GM21717 (cell line): Measurements from ENCODE around the gene CFAP53.

Experiments used
- ATAC-seq: cut with Tn5 transposase; IDR thresholded peaks from one replicate; pipeline ENCODE4 v1.9.1; 2021; ENCODE audit warnings: mild to moderate bottlenecking, moderate library complexity; ENCODE audit not compliant: unreplicated experiment

CFAP53 gene

DNA sequence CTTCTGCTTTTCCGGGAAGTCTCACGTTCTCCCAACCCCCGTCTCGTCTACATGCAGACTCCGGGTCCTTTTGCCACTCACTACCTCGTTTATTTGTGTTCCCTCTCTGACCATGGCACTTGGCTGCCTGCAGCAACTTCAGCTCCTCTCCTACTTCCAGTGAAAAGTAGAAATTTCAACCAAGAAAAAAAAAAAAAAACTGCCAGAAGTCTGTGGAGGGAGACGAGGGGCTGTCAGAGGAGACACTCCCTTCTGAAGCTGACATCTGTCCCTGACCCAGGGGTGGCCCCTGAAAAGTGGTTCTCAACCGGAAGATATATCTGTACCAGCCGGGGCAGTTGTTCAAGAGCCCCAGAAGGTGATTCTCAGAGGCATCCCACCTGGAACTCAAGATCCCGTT, 70.6 kb downstream of the CFAP53 start:
- ATAC-seq: no peak

DNA sequence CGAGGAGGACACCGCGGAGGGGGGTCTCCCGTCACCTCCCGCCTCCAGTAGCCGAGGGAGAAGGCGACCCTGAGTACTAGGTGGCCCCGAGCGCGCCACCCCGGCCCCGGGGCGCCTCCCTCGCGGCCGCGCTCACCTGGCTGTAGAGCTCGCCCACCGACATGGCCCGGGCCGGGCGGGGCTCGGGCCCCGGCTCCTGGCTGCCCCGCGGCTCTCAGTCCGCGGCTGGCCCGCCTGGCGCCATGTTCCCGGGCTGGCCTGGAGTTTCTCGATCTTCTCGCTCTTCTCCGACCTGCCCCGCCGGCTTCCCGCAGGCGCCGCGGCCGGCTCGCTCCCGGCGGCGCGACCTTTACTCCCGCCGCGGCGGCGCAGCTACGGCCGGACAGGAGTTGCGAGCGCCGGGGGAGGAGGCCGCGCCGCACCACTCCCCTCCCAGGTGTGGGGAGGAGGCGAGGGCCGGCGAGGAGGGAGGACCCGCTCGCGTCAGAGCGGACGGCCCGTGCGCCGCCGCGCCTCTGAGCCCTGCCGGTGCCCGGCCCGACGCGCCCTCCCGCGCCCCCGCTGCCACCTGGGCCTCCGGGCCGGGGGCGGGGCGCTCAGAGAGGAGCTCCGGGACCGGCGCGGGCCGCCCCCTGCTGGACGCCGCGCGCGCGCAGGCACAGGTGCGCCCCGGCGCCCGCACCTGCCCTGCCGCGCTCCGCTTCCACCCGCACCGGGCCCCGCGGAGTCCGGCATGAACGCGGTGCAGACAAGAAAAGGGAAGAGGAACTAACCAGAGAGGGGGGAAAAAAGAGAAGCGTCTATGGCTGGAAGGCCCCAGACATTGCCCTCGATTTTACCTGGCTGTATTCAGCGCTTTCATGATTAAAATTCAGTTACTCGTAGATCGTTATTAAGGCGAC, 71.4 kb downstream of the CFAP53 start, which contains the start of gene MYO5B:
Gene MYO5B (minus strand): TSS at position 517 of the 902 bp plus-strand sequence. CDS start 354 bp downstream, at position 163.
- peak; percentile 72 for ATAC-seq

DNA sequence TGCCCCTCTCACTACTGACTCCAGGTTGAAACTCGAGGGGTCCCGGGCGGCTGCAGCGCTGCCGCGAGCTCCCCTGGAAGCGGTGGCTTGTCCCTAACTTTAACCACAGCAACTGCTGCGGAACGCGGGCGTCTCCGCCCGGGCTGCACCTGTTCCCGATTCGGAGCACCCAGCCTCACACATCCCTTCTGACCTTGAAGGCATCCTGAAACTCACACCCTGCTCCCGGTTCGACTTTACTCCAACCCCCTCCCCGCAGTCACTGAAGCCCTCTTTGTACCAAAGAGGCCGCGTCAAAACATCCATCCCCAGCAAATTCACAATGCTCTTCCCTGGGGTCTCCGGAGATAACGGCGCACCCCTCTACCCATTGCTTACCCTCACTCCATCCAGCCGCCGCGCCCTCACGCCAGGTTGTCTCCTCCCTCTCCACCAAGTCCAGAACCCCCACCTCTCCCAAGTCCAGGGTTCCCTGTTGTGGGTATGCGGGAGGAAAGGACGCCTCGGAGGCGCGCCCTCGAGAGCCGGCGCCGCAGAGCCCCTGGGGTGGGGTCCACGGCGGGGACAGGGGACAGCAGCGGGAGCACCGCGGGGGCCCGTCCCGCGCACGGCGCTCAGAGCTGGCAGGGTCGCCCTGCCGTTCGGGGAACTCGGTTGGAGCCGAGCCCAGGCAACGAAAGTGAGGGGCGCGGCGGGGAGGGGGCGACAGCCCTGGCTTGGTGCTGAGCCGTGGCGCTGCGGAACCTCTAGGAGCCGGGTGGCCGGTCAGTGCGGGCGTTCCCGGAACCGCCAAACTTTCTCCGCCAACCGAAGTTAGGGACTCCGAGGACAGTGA, 72.3 kb downstream of the CFAP53 start:
- ATAC-seq: no peak

DNA sequence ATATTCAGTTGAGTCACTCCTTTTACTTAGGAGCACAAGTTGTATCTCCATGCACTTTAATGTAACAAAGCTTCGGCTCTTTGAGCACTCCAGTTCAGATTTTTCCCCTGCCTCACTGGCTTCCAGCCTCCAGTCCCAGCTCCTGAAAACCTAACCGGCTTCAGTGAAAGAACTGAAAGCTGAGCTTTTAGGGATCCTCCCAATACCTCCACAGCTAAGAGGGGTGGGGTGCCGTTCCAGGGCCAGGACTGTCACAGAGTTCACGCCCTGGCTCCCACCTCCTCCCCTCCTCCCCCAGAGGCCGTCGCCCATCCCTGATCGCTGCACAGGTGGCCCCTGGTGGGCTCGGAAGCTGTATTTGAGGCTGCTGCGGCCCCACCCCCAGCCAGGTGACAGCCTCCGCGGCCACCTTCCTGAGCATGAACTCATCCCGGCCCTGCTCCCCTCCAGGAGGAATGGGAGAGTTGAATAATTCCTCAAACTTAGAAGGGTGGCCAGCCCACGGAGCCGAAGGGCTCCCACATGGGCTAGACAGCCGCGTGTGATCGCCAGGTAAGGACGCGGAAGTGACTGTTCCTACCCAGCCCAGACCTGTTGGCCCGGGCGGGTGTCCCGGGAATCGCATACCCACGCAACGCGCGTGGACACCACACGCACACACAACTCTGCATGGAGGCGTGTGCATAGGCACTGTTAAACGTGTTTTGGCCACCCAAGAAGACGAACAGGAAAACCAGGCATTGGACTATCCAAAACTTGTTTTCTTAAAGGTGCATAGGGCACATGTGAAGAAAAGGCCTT, 73.1 kb downstream of the CFAP53 start:
- no peak for ATAC-seq

DNA sequence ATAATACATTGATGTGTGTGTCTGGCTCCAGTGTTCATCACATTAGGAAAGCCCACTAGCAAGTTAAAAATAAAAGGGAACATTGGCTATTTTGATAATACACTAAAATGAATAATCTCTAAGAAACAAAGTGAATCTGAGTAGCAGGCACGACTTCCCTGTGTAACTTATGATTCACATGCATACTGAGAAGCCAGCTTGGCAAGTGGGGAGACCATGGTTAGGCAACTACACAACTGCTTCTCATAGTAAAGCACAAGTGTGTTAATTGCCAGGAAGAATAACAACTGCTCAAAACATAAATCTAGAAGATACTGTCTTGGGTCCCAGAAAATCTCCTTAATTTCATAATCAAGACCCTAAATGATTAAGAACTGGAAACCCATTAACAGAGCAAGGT, 75.4 kb downstream of the CFAP53 start:
- ATAC-seq: no peak

DNA sequence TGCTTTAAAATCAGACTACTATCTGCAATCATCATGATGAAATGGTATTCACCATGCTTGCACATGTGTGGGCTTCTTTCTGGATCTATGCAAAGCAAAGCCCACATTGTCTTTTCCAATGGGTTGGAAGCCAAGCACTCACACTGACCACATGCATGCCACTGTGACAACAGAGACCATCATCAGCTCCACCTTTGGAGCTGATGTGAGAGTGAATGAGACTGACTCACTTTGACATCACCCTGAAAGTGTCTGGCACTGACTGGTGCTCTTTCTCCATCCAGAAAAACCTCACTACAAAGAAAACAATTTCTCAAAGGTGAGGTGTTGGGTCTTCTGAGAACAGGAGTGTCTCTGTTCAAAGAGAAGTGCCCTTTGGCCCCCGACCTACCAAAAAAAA, 76.1 kb downstream of the CFAP53 start:
- no peak for ATAC-seq

DNA sequence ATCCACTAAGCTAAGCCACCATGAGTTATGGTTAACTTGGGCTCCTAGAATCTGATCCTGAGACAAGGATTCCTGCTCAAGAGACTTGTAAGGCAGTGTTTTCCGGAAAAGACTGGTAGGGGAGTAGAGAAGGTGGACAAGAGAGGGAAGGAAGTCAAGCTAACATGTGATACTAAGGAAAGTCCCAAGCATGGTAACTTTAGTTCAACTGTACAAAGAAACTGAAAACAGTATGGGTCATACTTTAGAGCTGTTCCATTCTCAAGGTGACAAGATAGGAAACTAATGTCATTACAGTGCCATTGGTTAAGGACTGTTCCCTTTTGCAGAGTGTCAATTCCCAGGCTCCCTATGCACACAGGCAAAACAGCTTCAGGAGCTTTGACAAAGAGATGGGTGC, 77.1 kb downstream of the CFAP53 start:
- no peak for ATAC-seq

DNA sequence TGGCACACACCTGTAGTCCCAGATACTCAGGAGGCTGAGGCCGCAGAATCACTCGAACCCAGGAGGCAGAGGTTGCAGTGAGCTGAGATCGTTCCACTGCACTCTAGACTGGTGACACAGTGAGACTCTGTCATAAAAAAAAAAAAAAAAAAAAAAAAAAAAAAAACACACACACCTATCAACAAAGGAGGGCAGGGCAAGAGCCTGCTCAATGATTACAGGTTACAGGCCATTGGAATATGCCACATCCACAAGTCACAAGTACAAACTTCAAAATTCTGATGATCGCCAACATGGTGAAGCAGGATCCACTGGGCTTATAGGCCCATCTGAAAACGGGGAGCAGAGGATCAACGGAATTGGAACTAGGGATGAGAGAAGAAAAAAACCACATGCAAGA, 77.6 kb downstream of the CFAP53 start:
- no peak for ATAC-seq

DNA sequence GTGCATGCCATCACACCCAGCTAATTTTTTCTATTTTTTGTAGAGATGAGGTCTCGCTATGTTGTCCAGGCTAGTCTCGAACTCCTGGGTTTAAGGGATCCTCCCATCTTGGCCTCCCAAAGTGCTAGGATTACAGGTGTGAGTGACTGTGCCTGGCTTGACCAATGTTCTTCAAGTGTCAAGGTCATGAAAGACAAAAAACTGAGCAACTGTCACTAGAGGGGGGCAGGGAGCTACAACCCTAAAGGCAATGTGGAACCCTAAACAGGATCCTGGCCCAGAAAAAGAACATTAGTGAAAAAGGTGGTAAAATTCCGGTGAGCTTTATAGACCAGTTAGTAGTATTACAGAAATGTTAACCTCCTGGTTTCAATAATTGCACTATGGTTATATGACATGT, 78.6 kb downstream of the CFAP53 start:
- no peak for ATAC-seq

DNA sequence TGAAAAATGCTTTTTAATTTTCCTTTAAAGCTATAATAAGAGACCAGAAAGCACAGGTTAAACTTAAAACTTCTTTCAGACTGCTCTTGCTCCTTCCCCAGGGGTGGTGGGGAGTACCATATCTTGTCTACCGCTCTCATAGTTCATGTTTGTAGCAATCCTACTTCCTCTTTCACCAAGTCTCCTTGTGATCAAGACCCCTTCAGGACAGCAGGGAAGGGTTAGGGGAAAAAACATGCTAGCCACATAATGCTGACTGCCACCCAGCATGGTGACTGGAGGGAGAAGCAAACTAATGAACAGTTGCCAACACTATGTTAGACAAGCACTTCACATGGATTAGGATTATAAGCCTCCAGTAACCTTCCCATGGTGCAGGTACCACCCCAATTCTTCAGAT, 79.9 kb downstream of the CFAP53 start:
- ATAC-seq: no peak

DNA sequence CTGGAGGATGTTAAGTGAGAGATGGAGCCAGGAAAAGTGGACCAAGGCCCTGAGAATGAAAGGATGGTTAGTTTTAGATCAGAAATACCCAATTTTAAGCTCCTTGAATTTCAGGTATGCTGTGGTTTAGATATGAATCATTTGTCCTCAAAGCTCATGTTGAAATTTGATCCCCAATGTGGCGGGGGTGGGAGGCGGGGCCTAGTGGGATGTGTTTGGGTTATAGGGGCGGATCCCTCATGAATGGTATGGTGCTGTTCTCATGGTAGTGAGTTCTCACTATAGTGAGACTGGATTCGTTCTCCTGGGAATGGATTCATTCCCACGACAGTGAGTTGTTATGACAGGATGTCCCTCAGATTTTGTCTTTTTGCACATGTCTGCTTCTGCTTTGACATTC, 82.7 kb downstream of the CFAP53 start:
- no peak for ATAC-seq

DNA sequence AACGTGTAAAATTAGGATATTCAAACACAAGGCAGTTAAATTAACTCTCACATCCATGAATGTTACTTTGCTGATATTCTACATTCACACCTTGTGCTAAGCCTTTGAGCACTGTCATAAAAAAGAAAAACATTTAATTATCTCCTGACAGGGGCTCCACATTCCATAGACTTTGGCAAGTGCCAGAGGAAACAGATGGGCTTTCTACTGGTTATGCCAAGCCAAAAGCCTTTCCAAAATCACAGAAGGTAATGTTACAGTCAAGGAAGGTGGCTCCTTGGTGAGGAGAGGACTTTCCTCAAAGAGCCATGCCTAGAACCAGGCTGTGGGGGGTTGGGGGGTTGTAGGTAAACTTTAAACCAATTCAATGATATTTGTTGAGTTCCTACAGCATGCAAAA, 83.8 kb downstream of the CFAP53 start:
- ATAC-seq: no peak

DNA sequence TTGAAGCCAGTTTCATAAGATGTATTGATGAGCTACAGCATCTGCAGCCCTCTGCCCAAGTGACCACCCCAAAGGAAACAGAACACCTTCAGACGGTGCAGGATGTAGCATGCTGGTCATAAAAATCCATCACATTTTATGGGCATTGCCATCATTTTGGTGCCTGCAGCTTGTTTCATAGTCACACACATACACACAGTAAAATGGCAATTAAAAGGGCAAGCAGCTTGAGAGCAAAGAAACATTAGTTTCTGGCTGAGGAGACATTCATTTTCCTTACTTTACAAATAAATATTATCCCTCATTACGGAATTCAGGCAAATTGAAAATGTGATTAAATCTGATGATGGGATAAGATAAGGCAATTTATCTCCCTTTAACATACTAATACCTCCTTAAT, 84.7 kb downstream of the CFAP53 start:
- ATAC-seq: no peak

DNA sequence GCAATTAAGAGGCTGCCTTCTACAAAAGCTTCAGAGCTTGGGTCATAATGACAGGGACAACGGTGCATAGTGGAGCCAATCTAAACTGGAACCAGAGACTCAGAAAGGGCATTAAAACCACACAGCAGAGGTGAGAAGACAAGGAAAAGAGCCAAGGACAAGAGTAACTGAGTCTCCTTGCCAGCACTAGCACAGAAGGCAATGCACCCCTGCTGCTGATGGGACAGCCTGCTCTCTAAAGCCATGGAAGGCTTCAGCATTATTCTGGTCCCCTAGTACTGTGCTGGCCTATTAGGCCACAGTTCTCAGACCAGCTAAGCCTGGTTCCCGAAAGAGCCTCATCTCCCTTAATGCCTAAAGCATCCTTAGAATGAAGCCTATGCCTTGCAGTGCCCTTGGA, 86.8 kb downstream of the CFAP53 start:
- no peak for ATAC-seq

DNA sequence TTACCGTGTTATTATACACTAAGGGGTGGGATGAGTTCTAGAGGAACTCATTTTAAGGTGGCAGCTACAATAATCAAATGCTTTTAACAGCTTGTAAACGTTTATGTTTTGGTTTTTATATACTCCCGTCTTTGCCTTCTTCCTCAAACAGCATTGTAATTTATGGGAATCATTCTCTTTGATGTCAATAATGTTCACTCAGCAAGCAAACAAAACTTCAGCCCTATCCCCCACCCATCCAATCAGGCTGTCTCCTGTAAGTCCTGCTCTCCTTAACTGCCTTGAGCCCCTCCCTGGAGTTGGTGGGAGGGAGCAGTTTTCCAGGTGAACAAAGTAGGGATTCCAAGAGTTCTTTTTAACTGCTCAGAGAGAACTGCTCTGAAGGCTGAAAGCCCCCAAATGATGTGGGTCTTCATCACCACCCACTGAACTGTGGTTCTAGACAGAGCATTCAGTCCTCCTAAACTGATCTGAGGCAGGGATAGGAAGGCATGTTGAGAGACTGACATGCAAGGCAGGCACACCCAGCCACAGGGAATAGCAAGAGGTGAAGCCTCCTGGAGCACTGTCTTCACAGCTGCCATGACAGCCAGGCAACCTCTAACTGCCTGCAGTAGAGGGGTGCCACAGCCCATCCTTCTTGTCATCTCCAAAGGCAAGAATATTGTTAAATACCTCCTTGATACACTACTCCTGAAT, 88.9 kb downstream of the CFAP53 start:
- no peak for ATAC-seq
